GM04504 (cell line): ENCODE data around the gene SNED1.
"Not testable (repeated sequence)": the region's sequence is repeated elsewhere in the genome, so short reads cannot be mapped to it uniquely, and the experiment has no call there.

ENCODE experiments used
- DNase-seq: peaks from one replicate; pipeline ENCODE4 v3.0.0-alpha.2; 2012; ENCODE audit warnings: low read depth

SNED1 gene

GRCh38 chr2:240972636-240973521 is 25.5 kb upstream of the SNED1 start:
- DNase-seq = peak; percentile 40

- no peak for DNase-seq
These were observed 23.4 kb upstream of the SNED1 start for GRCh38 chr2:240974771-240975572.

- not testable (repeated sequence) for DNase-seq
These were observed 22.5 kb upstream of the SNED1 start for GRCh38 chr2:240975903-240976302.

DNA sequence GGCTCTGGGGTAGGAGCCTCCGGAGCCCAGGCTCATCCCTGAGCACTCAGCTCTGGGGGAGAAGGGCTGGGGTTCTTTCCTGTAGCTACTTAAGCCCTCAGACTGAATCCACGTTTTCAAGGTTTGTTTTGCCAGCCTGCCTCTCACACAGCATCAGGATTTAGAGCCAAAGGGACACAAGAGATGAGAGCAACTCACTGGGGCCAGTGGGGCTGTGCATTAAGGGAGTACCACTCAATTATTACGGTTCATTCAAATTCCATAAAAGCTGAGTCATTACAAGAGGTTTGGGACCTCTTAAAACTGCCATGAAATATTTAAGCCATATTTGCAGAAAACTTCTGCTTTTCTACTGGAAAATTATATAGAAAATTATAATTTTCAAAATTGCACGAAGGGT is 17.1 kb upstream of the SNED1 start:
- no peak for DNase-seq

GRCh38 chr2:240981871-240982800 is 16.3 kb upstream of the SNED1 start:
- no peak for DNase-seq

- no peak for DNase-seq
These were observed 15.6 kb upstream of the SNED1 start for GRCh38 chr2:240982821-240983281.

DNA sequence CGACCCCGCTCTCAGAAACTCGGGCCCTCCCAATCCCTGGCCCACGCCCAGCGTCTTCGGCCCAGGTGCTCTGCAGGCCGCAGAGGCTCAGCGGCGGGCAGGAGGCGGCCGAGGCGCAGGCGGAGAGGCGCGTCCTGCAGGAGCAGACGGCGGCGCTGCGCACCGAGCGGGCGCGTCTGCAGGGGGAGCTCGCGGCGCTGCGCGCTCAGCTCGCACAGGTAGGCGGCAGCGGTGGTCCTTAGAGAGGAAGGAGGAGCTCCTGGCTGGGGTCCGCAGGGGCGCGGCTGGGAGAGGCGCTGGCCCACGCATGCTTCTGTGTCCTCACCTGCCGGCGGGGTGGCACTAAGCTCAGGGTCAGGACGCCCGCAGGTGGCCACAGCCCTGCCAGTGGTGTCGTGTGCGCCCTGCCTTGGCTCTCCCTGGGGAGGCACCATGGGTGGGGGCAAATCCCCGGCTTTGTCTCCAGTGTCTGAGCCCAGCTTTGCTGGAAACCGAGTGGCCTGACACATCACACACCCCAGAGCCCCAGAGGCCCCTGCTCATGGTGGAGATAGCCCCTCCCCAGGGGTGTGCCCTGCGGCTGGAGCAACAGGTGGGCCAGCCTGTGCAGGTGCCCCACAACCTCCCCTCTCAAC is 14.9 kb upstream of the SNED1 start:
- no peak for DNase-seq

DNA sequence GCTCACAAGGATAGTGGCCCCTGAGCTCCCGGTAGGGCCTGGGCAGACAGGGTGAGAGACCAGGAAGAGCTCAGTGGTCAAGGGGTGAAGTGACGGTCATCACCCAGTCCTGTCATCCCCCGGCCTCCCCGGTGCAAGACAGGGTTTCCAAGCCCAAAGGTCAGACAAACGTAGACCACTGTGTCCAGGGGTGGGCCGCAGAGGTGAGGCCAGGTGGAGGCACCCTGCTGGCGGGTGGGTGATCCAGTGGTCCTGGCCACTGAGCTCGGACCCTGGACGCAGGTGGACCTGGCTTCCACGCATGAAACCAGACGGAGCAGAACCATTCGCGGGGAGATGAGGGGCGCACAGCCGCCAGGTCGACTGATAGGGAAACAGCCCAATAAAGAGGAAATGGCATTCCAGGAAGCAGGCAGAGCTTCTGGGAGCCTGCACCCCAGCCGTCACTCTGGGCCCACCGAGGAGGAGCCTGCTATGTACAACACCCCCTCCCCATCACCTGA is 14.4 kb upstream of the SNED1 start:
- DNase-seq = no peak

DNA sequence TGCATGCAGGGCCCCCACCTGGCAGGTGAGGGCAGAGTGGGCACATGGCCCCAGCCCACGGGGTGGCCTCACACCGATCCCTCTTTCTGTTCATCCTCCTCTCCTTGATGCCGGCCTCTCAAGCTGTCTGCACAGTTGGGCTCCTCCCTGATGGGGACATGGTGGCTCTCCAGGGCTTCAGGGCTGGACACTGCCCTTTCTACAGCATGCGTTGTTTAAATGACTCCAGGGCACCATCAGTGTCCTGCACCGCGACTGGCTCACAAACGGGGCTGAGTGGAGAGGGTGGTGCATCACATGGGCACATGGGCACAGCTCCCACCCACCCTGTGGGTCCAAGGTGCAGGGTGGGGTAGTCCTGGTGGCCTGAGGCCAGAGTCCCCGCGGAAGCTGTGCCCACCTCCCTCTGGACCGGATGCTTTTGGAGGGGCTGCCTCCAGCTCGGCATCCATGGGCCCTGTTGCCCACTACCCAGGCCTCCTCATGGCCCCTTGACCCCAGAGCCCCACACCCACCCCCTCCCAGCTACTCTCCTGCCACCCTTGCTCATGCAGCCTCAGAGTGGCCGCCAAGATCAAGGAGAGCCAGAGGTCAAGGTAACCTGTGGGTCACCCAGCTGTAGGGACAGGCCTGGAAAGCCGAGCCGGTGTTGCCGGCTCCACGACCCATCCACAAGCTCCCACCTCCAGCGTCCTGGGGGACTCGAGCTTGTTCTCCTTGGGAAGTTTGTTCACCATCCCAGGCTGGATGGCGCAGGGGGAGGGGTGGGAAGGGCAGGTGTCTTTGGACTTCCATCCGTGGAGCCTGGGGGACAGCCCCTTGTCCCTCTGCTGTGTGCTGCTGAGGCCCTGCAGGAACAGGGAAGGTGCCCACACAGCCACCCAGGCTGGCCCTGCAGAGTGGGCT is 12.3 kb upstream of the SNED1 start:
- no peak for DNase-seq

- DNase-seq = peak; percentile 47
These were observed 11.5 kb upstream of the SNED1 start for GRCh38 chr2:240986787-240987411.

DNA sequence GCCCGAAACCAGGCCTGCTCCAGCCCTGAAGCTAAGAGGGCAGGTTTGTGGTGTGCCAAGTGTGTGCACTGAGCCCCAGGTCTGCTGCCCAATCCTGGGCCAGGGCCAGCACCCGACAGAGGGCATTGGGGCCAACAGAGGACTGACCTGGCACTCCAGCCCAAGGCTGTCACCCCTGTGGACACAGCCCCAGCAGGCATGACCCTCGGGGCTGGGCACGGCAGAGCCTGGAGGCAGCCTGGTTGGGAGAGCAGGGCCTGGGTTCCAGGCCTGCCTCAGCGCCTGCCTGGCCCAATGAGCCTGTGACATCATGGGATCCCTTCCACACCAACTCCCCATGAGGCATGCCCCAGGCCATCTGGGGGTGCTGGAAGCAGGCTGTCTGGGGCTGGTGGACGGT is 10.8 kb upstream of the SNED1 start:
- DNase-seq = no peak

DNA sequence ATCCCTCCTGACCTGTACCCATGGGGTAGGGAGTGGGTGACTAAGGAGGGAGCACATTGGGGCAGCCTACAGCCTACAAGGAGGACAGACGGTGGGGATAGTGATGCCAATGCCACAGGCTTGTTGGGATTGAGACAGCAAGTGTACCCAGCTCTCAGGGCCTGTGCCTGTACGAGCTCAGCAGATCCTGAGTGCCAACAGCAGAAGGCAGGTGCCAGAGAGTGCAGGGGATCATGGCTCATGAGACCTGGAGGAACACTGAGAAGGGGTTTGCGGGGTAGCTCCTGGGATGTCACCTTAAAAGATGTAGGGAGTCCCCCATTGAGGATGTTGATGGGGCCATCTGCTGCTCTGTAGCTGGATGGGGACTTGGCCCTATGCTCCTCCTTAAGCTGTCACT is 10.3 kb upstream of the SNED1 start:
- DNase-seq = no peak

DNA sequence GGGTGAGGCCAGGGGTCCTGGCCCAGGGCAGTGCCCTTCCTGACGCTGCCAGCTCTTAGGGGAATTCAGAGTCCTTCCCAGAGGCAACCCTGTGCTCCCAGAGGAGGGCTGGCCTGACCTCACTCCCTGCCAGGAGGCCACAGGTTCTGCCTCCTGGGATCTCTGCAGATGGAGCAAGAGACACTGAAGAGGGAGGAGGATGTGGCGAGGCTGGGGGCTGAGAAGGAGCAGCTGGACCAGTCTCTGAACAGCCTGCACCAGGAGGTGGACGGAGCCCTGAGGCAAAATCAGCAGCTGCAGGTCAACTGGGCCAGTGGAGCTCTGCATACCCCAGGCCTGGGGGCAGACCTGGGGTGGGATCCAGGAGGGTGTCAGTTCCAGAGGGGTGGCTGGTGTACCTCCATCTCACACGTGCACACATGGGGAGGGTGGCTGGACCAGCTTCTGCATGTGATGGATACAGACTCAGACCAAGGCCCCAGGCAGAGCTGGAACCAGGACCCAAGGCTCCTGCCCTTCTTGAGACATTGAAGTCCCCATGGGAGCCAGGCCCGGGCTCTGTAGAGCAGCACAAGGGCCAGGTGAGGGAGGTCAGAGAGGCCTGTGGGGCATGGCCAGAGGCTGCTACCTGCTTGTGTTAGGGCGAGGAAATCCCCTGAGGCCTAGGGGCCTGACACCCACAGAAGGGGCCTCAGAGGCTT is 9.7 kb upstream of the SNED1 start:
- DNase-seq = no peak

GRCh38 chr2:240989451-240990265 is 8.8 kb upstream of the SNED1 start:
- no peak for DNase-seq

DNA sequence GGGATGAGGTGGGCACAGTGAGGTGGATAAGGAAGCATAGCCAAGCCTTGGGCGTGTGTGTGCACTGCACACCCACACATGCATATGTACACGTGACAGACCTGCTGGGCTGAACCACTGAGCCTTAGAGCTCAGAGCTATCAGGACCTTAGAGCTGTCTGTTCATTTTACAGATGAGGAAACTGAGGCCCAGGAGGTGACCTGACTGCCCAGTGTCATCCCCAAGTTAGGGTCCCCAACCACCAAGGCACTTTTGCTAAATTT is 8.2 kb upstream of the SNED1 start:
- DNase-seq = no peak

DNA sequence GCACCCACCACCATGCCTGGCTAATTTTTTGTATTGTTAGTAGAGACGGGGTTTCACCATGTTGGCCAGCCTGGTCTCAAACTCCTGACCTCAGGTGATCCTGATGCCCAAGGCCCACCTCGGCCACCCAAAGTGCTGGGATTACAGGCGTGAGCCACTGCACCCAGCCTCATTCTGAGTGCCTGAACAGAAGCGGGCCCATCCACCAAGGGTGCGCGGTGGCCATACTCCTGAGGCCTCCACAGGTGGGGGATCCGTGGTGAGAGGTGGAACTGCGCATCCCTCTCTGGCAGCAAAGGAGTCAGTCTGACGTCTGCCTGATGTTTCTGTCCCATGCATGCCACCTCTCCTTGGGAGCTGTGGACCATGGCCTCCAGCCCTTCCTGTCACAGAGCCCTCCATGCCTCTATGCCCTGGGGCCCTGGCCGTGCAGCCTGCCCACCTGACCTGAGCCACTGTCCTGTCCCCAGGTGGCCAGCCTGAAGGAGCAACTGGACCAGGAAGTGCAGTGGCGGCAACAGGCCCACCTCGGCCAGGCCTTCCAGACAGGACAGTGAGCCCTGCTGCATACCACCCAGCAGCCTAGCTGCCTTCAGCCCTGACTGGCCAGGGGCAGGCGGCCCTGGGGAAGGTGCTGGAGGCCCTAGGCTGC is 7.6 kb upstream of the SNED1 start:
- no peak for DNase-seq

- peak; percentile 84 for DNase-seq
These were observed 6.8 kb upstream of the SNED1 start for GRCh38 chr2:240991378-240992263.
